Esophagus squamous epithelium (tissue), 4 donors: ENCODE results near the gene PAX9.
A peak's percentile ranks its signal among the peaks of the same experiment; 100 is the strongest.

Experiments
- POLR2A ChIP-seq, 4 donors: fragments of 450-650 bp; IDR thresholded peaks; one replicate each; pipeline ENCODE4 v1.6.1; 2017; ENCODE audit warnings: antibody characterized with exemption in 4 of 4, mild to moderate bottlenecking in 4 of 4, moderate library complexity in 3 of 4
- TF ChIP-seq, protein P1 (sequence below), 6 experiments: fragments of 450-650 bp in 4 of 6; fragments of 200-600 bp in 2 of 6; sonication (generic) in 2 of 6; IDR thresholded peaks; one replicate each; pipeline ENCODE4 v1.5.1; 2016 to 2019; ENCODE audit warnings: antibody characterized with exemption in 6 of 6, mild to moderate bottlenecking in 4 of 6, moderate library complexity in 4 of 6

DNA sequence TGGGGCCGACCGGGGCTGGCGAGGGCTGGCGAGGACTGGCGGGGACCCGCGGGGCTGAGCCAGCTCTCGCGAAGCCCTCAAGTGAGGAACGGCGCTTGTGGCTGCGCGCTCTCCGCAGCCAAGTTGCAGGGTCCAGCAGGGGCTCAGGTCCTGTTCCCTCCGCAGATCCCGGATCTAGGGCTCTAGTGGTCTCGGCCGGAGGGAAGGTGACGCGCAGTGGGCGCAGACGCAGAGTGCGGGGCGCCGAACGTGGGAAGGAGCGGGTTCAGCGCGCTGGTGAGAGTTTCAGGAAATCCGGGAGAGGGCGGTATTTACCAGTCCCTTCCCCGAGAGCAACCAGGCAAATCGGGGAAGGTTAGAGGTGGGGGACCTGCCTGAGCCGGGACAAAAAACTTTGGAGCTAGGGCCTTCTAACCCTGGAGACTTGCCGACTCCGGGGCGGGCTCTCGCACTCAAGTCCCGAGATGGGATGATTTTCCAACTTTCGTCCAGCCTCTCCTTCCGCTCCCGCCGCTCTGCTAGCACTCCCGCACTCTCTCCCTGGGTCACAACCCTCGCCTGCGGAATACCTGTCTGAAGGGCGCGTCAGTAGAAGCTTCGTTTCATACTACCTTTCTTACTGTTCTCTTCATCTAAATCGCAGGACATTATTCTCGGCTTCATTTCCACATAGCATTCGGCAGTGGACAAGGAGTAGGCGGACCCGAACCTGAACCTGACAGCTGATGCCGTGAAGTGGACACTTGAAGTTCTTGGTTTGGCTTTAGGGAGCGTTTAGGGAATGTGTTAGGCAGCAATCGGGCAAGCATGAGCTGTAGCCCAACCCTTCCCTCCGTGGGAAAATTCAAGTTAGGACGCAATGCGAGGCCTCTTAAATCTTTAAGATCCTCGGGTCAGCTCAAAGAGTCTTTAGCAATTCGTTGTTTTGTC is 13.6 kb upstream of the PAX9 start:
- TF ChIP-seq, protein P1, sequence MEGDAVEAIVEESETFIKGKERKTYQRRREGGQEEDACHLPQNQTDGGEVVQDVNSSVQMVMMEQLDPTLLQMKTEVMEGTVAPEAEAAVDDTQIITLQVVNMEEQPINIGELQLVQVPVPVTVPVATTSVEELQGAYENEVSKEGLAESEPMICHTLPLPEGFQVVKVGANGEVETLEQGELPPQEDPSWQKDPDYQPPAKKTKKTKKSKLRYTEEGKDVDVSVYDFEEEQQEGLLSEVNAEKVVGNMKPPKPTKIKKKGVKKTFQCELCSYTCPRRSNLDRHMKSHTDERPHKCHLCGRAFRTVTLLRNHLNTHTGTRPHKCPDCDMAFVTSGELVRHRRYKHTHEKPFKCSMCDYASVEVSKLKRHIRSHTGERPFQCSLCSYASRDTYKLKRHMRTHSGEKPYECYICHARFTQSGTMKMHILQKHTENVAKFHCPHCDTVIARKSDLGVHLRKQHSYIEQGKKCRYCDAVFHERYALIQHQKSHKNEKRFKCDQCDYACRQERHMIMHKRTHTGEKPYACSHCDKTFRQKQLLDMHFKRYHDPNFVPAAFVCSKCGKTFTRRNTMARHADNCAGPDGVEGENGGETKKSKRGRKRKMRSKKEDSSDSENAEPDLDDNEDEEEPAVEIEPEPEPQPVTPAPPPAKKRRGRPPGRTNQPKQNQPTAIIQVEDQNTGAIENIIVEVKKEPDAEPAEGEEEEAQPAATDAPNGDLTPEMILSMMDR (IDR thresholded peaks at IDR 0.05), result peak in 5 of 6 experiments; percentile 47 to 74 (median 61)
- peak in 1 of 4 donors; percentile 19 for TF ChIP-seq POLR2A (IDR thresholded peaks at IDR 0.05)
